GM10847 (cell line): ENCODE data around the gene CCDC97.
A peak's percentile ranks its signal among the peaks of the same experiment; 100 is the strongest.

ENCODE experiments used
- POLR2A ChIP-seq: IDR thresholded peaks from 2 replicates; pipeline ENCODE4 v1.6.1; 2011; ENCODE audit not compliant: insufficient read length; ENCODE audit errors: extremely low read depth

The CCDC97 gene

GRCh38 chr19:41323430-41324125 lies 13.6 kb downstream of the CCDC97 start:
- TF ChIP-seq POLR2A = no peak

GRCh38 chr19:41324231-41324702 lies 14.3 kb downstream of the CCDC97 start:
- no peak for TF ChIP-seq POLR2A

GRCh38 chr19:41324921-41325639 lies 15.1 kb downstream of the CCDC97 start:
- TF ChIP-seq POLR2A = no peak

GRCh38 chr19:41325640-41325946 lies 15.6 kb downstream of the CCDC97 start:
- no peak for TF ChIP-seq POLR2A

- no peak for TF ChIP-seq POLR2A
These were observed 16.2 kb downstream of the CCDC97 start for GRCh38 chr19:41325947-41326706.

GRCh38 chr19:41327076-41327575 lies 17.2 kb downstream of the CCDC97 start:
- peak; percentile 18 for TF ChIP-seq POLR2A

- peak; percentile 35 for TF ChIP-seq POLR2A
These were observed 17.7 kb downstream of the CCDC97 start for GRCh38 chr19:41327576-41328156.

- no peak for TF ChIP-seq POLR2A
These were observed 18.3 kb downstream of the CCDC97 start for GRCh38 chr19:41328157-41328841.

GRCh38 chr19:41328842-41329225 lies 18.9 kb downstream of the CCDC97 start:
- TF ChIP-seq POLR2A = no peak

- no peak for TF ChIP-seq POLR2A
These were observed 20.5 kb downstream of the CCDC97 start for GRCh38 chr19:41330481-41330880.

- no peak for TF ChIP-seq POLR2A
These were observed 21.1 kb downstream of the CCDC97 start for GRCh38 chr19:41330946-41331678.

GRCh38 chr19:41332000-41332399 lies 22.0 kb downstream of the CCDC97 start:
- TF ChIP-seq POLR2A = no peak

GRCh38 chr19:41332468-41332867 lies 22.5 kb downstream of the CCDC97 start:
- no peak for TF ChIP-seq POLR2A

- TF ChIP-seq POLR2A = no peak
These were observed 24.8 kb downstream of the CCDC97 start for GRCh38 chr19:41334793-41335192.
